ENCODE measurements around the gene SORL1.
"Not testable (repeated sequence)": the region's sequence is repeated elsewhere in the genome, so short reads cannot be mapped to it uniquely, and the experiment has no call there.

SORL1 gene

GRCh38 chr11:121637587-121637986, 185.5 kb downstream of the SORL1 start:
- not testable (repeated sequence) for DNase-seq

- no peak for DNase-seq
Measured at GRCh38 chr11:121643479-121644186, 191.5 kb downstream of the SORL1 start.

GRCh38 chr11:121644187-121644512, 192.0 kb downstream of the SORL1 start:
- no peak for DNase-seq

GRCh38 chr11:121645001-121645400, 192.9 kb downstream of the SORL1 start:
- no peak for DNase-seq

GRCh38 chr11:121645596-121645995, 193.5 kb downstream of the SORL1 start:
- no peak for DNase-seq

GRCh38 chr11:121648306-121648705, 196.2 kb downstream of the SORL1 start:
- DNase-seq: no peak

- no peak for DNase-seq
Measured at GRCh38 chr11:121649798-121650197, 197.7 kb downstream of the SORL1 start.

- DNase-seq: peak; percentile 20 to 33
Measured at GRCh38 chr11:121650351-121651256, 198.5 kb downstream of the SORL1 start.

GRCh38 chr11:121651257-121651605, 199.1 kb downstream of the SORL1 start:
- DNase-seq: no peak

- DNase-seq: no peak
Measured at GRCh38 chr11:121652971-121653370, 200.9 kb downstream of the SORL1 start.

GRCh38 chr11:121654259-121654842, 202.2 kb downstream of the SORL1 start:
- DNase-seq: no peak

GRCh38 chr11:121654843-121655536, 202.9 kb downstream of the SORL1 start:
- DNase-seq: no peak

- DNase-seq: peak; percentile 75 to 81
Measured at GRCh38 chr11:121655537-121656327, 203.6 kb downstream of the SORL1 start.

GRCh38 chr11:121656328-121657090, 204.4 kb downstream of the SORL1 start:
- no peak for DNase-seq

GRCh38 chr11:121657146-121657545, 205.0 kb downstream of the SORL1 start:
- DNase-seq: no peak

GRCh38 chr11:121659811-121660210, 207.7 kb downstream of the SORL1 start:
- DNase-seq: no peak

GRCh38 chr11:121661880-121662486, 209.9 kb downstream of the SORL1 start:
- no peak for DNase-seq

- no peak for DNase-seq
Measured at GRCh38 chr11:121664144-121664543, 212.0 kb downstream of the SORL1 start.

- no peak for DNase-seq
Measured at GRCh38 chr11:121665206-121665838, 213.2 kb downstream of the SORL1 start.

- DNase-seq: no peak
Measured at GRCh38 chr11:121667836-121668235, 215.7 kb downstream of the SORL1 start.

- DNase-seq: no peak
Measured at GRCh38 chr11:121669422-121669821, 217.3 kb downstream of the SORL1 start.

Data from activated CD4-positive, alpha-beta T cell treated with anti-CD3 and anti-CD28 coated beads, Interleukin-2, amount 50 U/mL, for 48 hours (primary cell).